ENCODE data around the gene AFF3.

The AFF3 gene

DNA sequence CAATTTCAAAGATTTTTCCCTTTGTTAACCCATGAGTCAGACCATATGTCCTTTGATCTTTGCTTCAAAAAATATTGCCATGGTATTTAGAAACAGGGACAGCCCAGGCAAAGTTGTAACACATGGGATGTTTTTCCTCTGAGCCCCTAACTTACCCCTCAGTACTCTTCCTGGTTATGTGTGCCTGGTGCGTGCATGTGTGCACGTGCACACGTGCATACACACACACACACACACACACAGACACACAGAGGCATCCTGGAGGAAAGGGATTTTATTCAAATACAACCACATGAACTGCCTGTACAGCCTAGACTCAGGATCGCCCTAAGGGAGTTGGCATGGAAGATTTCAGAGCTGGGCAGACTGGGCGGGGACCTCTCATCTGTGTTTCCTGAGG lies 5.1 kb downstream of the AFF3 start:
- no peak for TF ChIP-seq ZFP3 (CRISPR knock-in tag; IDR thresholded peaks at IDR 0.05)
- no peak for TF ChIP-seq PPARA (CRISPR knock-in tag; IDR thresholded peaks at IDR 0.05; ENCODE audit: borderline replicate concordance)
- TF ChIP-seq ZC3H10 (CRISPR knock-in tag; IDR thresholded peaks at IDR 0.05): no peak
- ATAC-seq: no peak

DNA sequence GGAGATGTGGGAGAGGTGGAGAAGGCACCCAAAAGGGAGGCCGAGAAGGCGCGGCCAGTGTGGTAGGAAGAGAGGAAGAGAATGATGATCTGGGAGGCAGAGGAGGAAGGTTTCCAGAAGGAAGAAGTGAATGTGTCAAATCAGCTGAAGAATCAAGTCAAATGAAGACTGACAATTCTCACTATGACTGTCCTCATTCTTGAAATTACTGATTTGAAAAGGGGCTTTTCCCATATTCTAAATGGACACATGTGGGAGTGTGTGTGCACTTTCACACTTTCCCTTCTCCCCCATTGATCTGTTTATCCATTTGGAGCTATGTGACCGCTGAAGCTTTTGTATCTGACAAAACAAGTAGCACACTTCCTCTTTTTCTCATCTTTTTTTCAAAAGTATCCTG lies 6.1 kb downstream of the AFF3 start:
- no peak for ATAC-seq
- TF ChIP-seq, protein P1, sequence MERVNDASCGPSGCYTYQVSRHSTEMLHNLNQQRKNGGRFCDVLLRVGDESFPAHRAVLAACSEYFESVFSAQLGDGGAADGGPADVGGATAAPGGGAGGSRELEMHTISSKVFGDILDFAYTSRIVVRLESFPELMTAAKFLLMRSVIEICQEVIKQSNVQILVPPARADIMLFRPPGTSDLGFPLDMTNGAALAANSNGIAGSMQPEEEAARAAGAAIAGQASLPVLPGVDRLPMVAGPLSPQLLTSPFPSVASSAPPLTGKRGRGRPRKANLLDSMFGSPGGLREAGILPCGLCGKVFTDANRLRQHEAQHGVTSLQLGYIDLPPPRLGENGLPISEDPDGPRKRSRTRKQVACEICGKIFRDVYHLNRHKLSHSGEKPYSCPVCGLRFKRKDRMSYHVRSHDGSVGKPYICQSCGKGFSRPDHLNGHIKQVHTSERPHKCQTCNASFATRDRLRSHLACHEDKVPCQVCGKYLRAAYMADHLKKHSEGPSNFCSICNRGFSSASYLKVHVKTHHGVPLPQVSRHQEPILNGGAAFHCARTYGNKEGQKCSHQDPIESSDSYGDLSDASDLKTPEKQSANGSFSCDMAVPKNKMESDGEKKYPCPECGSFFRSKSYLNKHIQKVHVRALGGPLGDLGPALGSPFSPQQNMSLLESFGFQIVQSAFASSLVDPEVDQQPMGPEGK (CRISPR knock-in tag; IDR thresholded peaks at IDR 0.05; ENCODE audit: borderline replicate concordance): no peak
- TF ChIP-seq GLIS3 (CRISPR knock-in tag; IDR thresholded peaks at IDR 0.05): no peak
- no peak for TF ChIP-seq OSR1 (CRISPR knock-in tag; IDR thresholded peaks at IDR 0.05)
- TF ChIP-seq ZC3H10 (CRISPR knock-in tag; IDR thresholded peaks at IDR 0.05): no peak
- no peak for TF ChIP-seq ZNF8 (CRISPR knock-in tag; IDR thresholded peaks at IDR 0.05)
- TF ChIP-seq, protein P2, sequence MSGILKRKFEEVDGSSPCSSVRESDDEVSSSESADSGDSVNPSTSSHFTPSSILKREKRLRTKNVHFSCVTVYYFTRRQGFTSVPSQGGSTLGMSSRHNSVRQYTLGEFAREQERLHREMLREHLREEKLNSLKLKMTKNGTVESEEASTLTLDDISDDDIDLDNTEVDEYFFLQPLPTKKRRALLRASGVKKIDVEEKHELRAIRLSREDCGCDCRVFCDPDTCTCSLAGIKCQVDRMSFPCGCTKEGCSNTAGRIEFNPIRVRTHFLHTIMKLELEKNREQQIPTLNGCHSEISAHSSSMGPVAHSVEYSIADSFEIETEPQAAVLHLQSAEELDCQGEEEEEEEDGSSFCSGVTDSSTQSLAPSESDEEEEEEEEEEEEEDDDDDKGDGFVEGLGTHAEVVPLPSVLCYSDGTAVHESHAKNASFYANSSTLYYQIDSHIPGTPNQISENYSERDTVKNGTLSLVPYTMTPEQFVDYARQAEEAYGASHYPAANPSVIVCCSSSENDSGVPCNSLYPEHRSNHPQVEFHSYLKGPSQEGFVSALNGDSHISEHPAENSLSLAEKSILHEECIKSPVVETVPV (CRISPR knock-in tag; IDR thresholded peaks at IDR 0.05): no peak
- no peak for TF ChIP-seq TOX (CRISPR knock-in tag; IDR thresholded peaks at IDR 0.05; ENCODE audit: borderline replicate concordance)
- TF ChIP-seq, protein P3, sequence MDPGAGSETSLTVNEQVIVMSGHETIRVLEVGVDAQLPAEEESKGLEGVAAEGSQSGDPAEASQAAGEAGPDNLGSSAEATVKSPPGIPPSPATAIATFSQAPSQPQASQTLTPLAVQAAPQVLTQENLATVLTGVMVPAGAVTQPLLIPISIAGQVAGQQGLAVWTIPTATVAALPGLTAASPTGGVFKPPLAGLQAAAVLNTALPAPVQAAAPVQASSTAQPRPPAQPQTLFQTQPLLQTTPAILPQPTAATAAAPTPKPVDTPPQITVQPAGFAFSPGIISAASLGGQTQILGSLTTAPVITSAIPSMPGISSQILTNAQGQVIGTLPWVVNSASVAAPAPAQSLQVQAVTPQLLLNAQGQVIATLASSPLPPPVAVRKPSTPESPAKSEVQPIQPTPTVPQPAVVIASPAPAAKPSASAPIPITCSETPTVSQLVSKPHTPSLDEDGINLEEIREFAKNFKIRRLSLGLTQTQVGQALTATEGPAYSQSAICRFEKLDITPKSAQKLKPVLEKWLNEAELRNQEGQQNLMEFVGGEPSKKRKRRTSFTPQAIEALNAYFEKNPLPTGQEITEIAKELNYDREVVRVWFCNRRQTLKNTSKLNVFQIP (CRISPR knock-in tag; IDR thresholded peaks at IDR 0.05; ENCODE audit: borderline replicate concordance, low read depth): no peak
- no peak for TF ChIP-seq ZNF70 (CRISPR knock-in tag; IDR thresholded peaks at IDR 0.05)
- TF ChIP-seq ESRRG (CRISPR knock-in tag; IDR thresholded peaks at IDR 0.05): no peak

DNA sequence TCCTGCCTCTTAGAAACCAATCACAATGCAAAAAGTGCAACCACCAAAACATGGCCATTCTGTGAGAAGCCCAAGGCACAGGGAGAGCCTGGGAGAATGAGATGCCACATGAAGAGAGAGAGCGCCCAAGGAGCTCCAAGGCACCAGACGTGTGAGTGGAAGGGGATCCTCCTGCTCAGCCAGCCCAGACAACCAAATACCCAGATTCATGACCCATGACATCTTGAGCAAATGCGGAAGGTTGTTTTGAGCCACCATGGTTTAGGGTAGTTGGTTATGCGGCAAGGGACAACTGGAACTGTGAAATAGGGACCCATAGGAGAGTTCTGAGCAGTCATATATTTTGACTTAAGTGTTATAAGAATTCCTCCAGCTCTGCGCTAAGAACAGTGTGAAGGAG lies 7.0 kb downstream of the AFF3 start:
- no peak for TF ChIP-seq ZFP30 (CRISPR knock-in tag; IDR thresholded peaks at IDR 0.05)
- no peak for TF ChIP-seq ARNTL (CRISPR knock-in tag; IDR thresholded peaks at IDR 0.05; ENCODE audit: borderline replicate concordance, low read depth)
- no peak for TF ChIP-seq ZFP3 (CRISPR knock-in tag; IDR thresholded peaks at IDR 0.05)
- TF ChIP-seq, protein P2 (CRISPR knock-in tag; IDR thresholded peaks at IDR 0.05): no peak
- no peak for TF ChIP-seq SNAI2 (CRISPR knock-in tag; IDR thresholded peaks at IDR 0.05)
- TF ChIP-seq, protein P4, sequence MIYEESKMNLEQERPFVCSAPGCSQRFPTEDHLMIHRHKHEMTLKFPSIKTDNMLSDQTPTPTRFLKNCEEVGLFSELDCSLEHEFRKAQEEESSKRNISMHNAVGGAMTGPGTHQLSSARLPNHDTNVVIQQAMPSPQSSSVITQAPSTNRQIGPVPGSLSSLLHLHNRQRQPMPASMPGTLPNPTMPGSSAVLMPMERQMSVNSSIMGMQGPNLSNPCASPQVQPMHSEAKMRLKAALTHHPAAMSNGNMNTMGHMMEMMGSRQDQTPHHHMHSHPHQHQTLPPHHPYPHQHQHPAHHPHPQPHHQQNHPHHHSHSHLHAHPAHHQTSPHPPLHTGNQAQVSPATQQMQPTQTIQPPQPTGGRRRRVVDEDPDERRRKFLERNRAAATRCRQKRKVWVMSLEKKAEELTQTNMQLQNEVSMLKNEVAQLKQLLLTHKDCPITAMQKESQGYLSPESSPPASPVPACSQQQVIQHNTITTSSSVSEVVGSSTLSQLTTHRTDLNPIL (CRISPR knock-in tag; IDR thresholded peaks at IDR 0.05; ENCODE audit: low read depth): no peak
- TF ChIP-seq CSDC2 (CRISPR knock-in tag; IDR thresholded peaks at IDR 0.05): no peak
- no peak for TF ChIP-seq ZNF70 (CRISPR knock-in tag; IDR thresholded peaks at IDR 0.05)
- ATAC-seq: no peak

DNA sequence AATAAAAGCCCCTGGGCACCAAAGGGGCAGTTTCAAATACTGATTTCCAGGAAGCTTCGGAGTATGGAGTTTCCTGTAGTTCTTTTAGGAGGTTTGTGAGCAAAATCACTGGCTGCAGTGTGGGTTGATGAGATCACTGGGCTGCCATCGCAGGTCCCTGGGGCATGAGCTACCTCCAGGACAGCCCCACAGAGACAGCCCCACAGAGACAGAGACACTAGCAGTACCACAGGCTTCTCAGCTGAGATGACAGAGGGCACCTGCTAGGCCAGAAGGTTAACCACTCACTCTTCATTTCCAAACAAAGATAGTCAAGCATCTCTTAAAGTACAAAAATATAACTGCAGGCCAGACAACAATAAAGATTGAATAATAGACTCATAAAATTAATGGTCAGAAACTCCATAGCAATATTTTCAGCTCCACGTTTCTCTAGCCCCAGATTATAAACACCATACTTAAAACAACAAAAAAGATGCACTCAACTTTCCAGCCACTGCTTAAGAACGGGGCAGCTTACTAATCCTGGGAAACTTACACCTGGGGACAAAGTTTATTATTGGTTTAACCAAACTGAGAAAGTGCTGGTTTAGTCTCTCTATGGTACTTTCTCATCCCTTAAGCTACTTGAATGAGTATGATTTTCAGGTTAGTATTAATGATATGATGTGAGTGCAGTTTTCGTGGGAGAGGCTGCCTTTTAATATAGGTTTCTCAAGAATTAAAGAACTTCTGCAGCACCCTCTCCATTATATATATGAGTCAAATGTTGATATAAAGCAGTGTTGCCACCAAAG lies 11.6 kb downstream of the AFF3 start:
- ATAC-seq: no peak
- TF ChIP-seq ZNF565 (CRISPR knock-in tag; conservative IDR thresholded peaks at IDR 0.05; ENCODE audit: low read depth): no peak
- TF ChIP-seq ZNF70 (CRISPR knock-in tag; IDR thresholded peaks at IDR 0.05): no peak
- no peak for TF ChIP-seq ISL1 (CRISPR knock-in tag; IDR thresholded peaks at IDR 0.05)
- TF ChIP-seq BACH2 (CRISPR knock-in tag; IDR thresholded peaks at IDR 0.05; ENCODE audit: borderline replicate concordance): no peak
- TF ChIP-seq GLIS3 (CRISPR knock-in tag; IDR thresholded peaks at IDR 0.05): no peak
- TF ChIP-seq ESRRG (CRISPR knock-in tag; IDR thresholded peaks at IDR 0.05): no peak
- no peak for TF ChIP-seq TCF4 (CRISPR knock-in tag; IDR thresholded peaks at IDR 0.05; ENCODE audit: borderline replicate concordance)
- TF ChIP-seq, protein P1 (CRISPR knock-in tag; IDR thresholded peaks at IDR 0.05; ENCODE audit: borderline replicate concordance): no peak
- TF ChIP-seq, protein P2 (CRISPR knock-in tag; IDR thresholded peaks at IDR 0.05): no peak
- no peak for TF ChIP-seq SNAI2 (CRISPR knock-in tag; IDR thresholded peaks at IDR 0.05)
- TF ChIP-seq ZC3H10 (CRISPR knock-in tag; IDR thresholded peaks at IDR 0.05): no peak
- no peak for TF ChIP-seq ZFP3 (CRISPR knock-in tag; IDR thresholded peaks at IDR 0.05)
- TF ChIP-seq ZFP30 (CRISPR knock-in tag; IDR thresholded peaks at IDR 0.05): no peak
- TF ChIP-seq ZNF8 (CRISPR knock-in tag; IDR thresholded peaks at IDR 0.05): no peak
- TF ChIP-seq TOX (CRISPR knock-in tag; IDR thresholded peaks at IDR 0.05; ENCODE audit: borderline replicate concordance): no peak
- TF ChIP-seq, protein P3 (CRISPR knock-in tag; IDR thresholded peaks at IDR 0.05; ENCODE audit: borderline replicate concordance, low read depth): no peak

Data from SK-N-SH treated with all-trans-retinoic acid at 6 μM for 48 hours (cell line).